Lung (tissue), 12 donors: ENCODE measurements around the gene LHFPL3. TPM values are rescaled to one million over a fixed set of nuclear protein-coding genes. Genes with fewer than 3 reads are reported as not detected.

Experiments
- ATAC-seq: fragments of 200-7000 bp; cut with Tn5 transposase; one replicate; pipeline ENCODE4 v1.9.1; 2020; ENCODE audit warnings: moderate number of reproducible peaks; ENCODE audit not compliant: insufficient read depth, low FRiP score
- DNase-seq, 3 donors: peaks; one replicate each; pipeline ENCODE4 v3.0.0-alpha.2; 2013 to 2017
- H3K27ac ChIP-seq, 2 donors: one replicate each; pipeline ENCODE4 v1.5.1; 2013; ENCODE audit warnings: mild to moderate bottlenecking in 2 of 2, moderate library complexity in 2 of 2, control low read depth in 1 of 2, inconsistent platforms in 1 of 2, low read depth in 1 of 2, low read length in 1 of 2
- H3K27me3 ChIP-seq, 3 donors: one replicate each; pipeline ENCODE4 v1.5.1; 2013; ENCODE audit warnings: low read length in 2 of 3; ENCODE audit not compliant: control insufficient read depth in 3 of 3, insufficient read depth in 3 of 3
- H3K36me3 ChIP-seq, 4 donors: one replicate each; pipeline ENCODE4 v1.5.1; 2013; ENCODE audit warnings: low read length in 4 of 4, mild to moderate bottlenecking in 1 of 4, moderate library complexity in 1 of 4; ENCODE audit not compliant: control insufficient read depth in 4 of 4, insufficient read depth in 4 of 4
- H3K4me1 ChIP-seq, 5 donors: one replicate each; pipeline ENCODE4 v1.5.1; 2013; ENCODE audit warnings: low read length in 5 of 5, mild to moderate bottlenecking in 2 of 5, moderate library complexity in 1 of 5; ENCODE audit not compliant: control insufficient read depth in 5 of 5, insufficient read depth in 5 of 5
- H3K4me3 ChIP-seq: one replicate; pipeline ENCODE4 v1.5.1; 2013; ENCODE audit warnings: mild to moderate bottlenecking, control low read depth, moderate library complexity
- H3K9ac ChIP-seq, 2 donors: one replicate each; pipeline ENCODE4 v1.5.1; 2013; ENCODE audit warnings: low read length in 2 of 2, control low read depth in 1 of 2; ENCODE audit not compliant: insufficient read depth in 1 of 2
- H3K9me3 ChIP-seq, 4 donors: one replicate each; pipeline ENCODE4 v1.5.1; 2013; ENCODE audit warnings: low read length in 3 of 4, mild to moderate bottlenecking in 1 of 4, moderate library complexity in 1 of 4; ENCODE audit not compliant: control insufficient read depth in 4 of 4, insufficient read depth in 3 of 4
- WGBS, 2 donors: extraction: QIAGEN DNeasy Blood & Tissue Kit; methylation state at CpG; one replicate each; pipeline ENCODE4 v1.1.7; 2013; 5-methylcytosine and 5-hydroxymethylcytosine counted together
- polyA plus RNA-seq, 2 donors: library from polyadenylated mRNA; stranded (reverse); fragments of 200-250 nt; gene quantifications; one replicate each; pipeline ENCODE4 v1.2.1, GENCODE V29; 2013
- total RNA-seq, 2 donors: library from RNA; depleted of rRNA in 1 of 2; stranded (reverse); fragments of >200 nt in 1 of 2; gene quantifications; one replicate each; pipeline ENCODE4 v1.2.1, GENCODE V29; 2014 to 2021
- TF ChIP-seq, protein P1 (sequence below): IDR thresholded peaks from 2 replicates; pipeline ENCODE4 v1.5.1; 2012; ENCODE audit warnings: mild to moderate bottlenecking; ENCODE audit errors: control extremely low read depth, extremely low read depth
- donor health status: control.
- donor health status: control.
- donor health status: Bipolar disorder and iron deficiency.
- donor health status: healthy.
- donor health status: DM: yes; HTN: yes; CAD: no.

The LHFPL3 gene
- total and polyA plus RNA-seq, 4 donors: not detected

- DNase-seq: no peak
- Histone ChIP-seq H3K27ac (no peak overlapping the region), H3K4me3 (no peak overlapping the region), H3K4me1 (no peaks in the 10 kb centered on the region), H3K27me3 (no peaks in the 10 kb centered on the region), H3K9me3 (peaks cover 0 to 3% (median 1%) of the 10 kb centered on the region in 4 donors), H3K9ac (no peak overlapping the region), H3K36me3 (no peaks in the 10 kb centered on the region)
- ATAC-seq: no peak
- TF ChIP-seq, protein P1, sequence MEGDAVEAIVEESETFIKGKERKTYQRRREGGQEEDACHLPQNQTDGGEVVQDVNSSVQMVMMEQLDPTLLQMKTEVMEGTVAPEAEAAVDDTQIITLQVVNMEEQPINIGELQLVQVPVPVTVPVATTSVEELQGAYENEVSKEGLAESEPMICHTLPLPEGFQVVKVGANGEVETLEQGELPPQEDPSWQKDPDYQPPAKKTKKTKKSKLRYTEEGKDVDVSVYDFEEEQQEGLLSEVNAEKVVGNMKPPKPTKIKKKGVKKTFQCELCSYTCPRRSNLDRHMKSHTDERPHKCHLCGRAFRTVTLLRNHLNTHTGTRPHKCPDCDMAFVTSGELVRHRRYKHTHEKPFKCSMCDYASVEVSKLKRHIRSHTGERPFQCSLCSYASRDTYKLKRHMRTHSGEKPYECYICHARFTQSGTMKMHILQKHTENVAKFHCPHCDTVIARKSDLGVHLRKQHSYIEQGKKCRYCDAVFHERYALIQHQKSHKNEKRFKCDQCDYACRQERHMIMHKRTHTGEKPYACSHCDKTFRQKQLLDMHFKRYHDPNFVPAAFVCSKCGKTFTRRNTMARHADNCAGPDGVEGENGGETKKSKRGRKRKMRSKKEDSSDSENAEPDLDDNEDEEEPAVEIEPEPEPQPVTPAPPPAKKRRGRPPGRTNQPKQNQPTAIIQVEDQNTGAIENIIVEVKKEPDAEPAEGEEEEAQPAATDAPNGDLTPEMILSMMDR: no peak
- 74 to 82% methylated on average over 4 of the region's 4 CpGs for WGBS, 2 donors
Measured at GRCh38 chr7:104538152-104538551, 209.7 kb downstream of the LHFPL3 start.

DNA sequence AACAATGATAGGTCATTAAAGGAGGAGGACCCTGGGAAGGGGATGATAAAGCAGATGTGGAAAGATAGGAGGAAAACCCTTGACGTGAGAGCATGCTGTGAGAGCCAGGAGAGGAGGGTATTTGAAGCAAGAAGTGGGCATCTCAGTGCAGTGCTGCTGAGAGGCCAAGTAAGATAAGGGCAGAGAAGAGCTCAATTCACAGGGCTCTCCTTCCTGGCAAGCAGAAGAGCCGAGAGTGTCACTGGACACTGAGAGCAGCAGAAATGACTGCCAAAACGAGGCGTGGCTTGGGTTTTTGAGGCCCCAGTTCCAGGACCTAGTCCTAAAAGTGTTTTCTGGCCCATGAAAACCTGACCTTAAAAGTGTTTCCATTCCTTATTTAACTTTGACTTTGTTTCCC lies 213.5 kb downstream of the LHFPL3 start:
- no peaks in the 10 kb centered on the region for H3K36me3 ChIP-seq

GRCh38 chr7:104548861-104549260 lies 220.5 kb downstream of the LHFPL3 start:
- Histone ChIP-seq H3K9me3 (no peaks in the 10 kb centered on the region), H3K27me3 (no peaks in the 10 kb centered on the region), H3K27ac (no peak overlapping the region), H3K36me3 (no peaks in the 10 kb centered on the region), H3K9ac (no peak overlapping the region), H3K4me1 (no peaks in the 10 kb centered on the region), H3K4me3 (no peak overlapping the region)
- ATAC-seq (no peak), DNase-seq (no peak)
- TF ChIP-seq, protein P1: no peak
- WGBS, 2 donors: 23 to 31% methylated on average over 2 of the region's 2 CpGs

More for the DNA sequence above, 213.5 kb downstream of the LHFPL3 start:
- ATAC-seq: no peak
- TF ChIP-seq, protein P1: no peak
- H3K9ac ChIP-seq: no peak overlapping the region
- peaks cover 0 to 3% (median 1%) of the 10 kb centered on the region in 4 donors for H3K9me3 ChIP-seq
- H3K27ac ChIP-seq: no peak overlapping the region
- DNase-seq: no peak
- H3K4me3 ChIP-seq: no peak overlapping the region
- H3K4me1 ChIP-seq: no peaks in the 10 kb centered on the region
- H3K27me3 ChIP-seq: no peaks in the 10 kb centered on the region
- WGBS, 2 donors: 49 to 78% methylated on average over 4 of the region's 4 CpGs

- no peak for ATAC-seq
- DNase-seq: no peak
- Histone ChIP-seq H3K9ac (no peak overlapping the region), H3K27me3 (no peaks in the 10 kb centered on the region), H3K4me3 (no peak overlapping the region), H3K27ac (no peak overlapping the region), H3K4me1 (no peaks in the 10 kb centered on the region), H3K36me3 (no peaks in the 10 kb centered on the region), H3K9me3 (no peaks in the 10 kb centered on the region)
- WGBS, 2 donors: 77 to 85% methylated on average over 3 of the region's 3 CpGs
- TF ChIP-seq, protein P1: no peak
Measured at GRCh38 chr7:104550362-104550761, 222.0 kb downstream of the LHFPL3 start.
